Testis (tissue), 2 donors: ENCODE measurements around the gene LRRC45.

ENCODE experiments used
- POLR2A ChIP-seq: fragments of 450-650 bp; IDR thresholded peaks from one replicate; pipeline ENCODE4 v1.6.1; 2017; ENCODE audit warnings: antibody characterized with exemption, mild to moderate bottlenecking, moderate library complexity
- TF ChIP-seq, protein P1 (sequence below), 3 experiments: fragments of 450-650 bp in 2 of 3; fragments of 200-600 bp in 1 of 3; sonication (generic) in 1 of 3; IDR thresholded peaks; one replicate each; pipeline ENCODE4 v1.5.1; 2016 to 2019; ENCODE audit warnings: antibody characterized with exemption in 3 of 3, mild to moderate bottlenecking in 2 of 3, moderate library complexity in 1 of 3

DNA sequence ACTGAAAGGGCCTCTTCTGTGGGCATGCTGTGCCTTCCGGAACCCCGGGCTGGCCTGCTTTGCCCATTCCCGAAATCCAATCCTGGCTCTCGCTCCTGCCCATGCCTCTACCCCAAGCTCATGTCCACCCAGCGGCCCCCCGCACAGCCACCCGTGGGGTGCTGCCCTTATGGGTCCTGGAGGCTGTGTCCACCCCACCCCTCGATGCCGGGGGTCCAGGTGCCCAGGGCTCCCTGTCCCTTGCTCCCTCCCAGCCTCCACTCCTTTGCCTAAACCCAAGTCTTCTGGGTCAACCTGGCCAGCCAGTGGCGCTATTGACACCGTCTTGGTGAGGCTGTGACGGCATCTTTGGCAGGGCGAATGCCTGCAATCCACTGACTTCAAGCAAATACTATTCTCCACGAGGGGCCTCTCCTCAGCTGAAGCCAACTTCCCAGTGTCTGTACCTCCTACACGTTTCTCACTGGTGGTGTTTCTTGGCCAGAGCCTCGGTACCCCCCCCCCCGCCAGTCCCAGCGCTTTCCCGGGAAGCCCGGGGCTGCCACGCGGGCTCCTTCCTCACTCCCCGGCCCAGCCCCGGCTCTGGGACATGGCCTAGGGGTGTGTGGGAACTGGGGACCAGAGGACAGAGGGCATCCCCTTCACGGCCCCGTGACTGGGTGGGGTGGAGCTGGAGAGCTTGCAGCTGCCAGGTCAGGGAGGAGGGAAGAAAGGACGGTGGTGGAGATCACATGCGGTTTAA is 54.7 kb downstream of the LRRC45 start:
- TF ChIP-seq, protein P1, sequence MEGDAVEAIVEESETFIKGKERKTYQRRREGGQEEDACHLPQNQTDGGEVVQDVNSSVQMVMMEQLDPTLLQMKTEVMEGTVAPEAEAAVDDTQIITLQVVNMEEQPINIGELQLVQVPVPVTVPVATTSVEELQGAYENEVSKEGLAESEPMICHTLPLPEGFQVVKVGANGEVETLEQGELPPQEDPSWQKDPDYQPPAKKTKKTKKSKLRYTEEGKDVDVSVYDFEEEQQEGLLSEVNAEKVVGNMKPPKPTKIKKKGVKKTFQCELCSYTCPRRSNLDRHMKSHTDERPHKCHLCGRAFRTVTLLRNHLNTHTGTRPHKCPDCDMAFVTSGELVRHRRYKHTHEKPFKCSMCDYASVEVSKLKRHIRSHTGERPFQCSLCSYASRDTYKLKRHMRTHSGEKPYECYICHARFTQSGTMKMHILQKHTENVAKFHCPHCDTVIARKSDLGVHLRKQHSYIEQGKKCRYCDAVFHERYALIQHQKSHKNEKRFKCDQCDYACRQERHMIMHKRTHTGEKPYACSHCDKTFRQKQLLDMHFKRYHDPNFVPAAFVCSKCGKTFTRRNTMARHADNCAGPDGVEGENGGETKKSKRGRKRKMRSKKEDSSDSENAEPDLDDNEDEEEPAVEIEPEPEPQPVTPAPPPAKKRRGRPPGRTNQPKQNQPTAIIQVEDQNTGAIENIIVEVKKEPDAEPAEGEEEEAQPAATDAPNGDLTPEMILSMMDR (IDR thresholded peaks at IDR 0.05) = no peak
- no peak for TF ChIP-seq POLR2A
